OCI-LY7 (cell line): Measurements from ENCODE around the gene SIGLECL1. TPM values are rescaled to one million over a fixed set of nuclear protein-coding genes. Genes with fewer than 3 reads are reported as not detected.
A peak's percentile ranks its signal among the peaks of the same experiment; 100 is the strongest.

Experiments used
- BruUV-seq: library from RNA; stranded (reverse); fragments of 400-500 nt; replicated peaks from 2 replicates; lab custom pipeline; 2021; lab: Mats Ljungman, UMichigan
- CTCF ChIA-PET: fragments of 300-600 bp; sonication (Branson Sonifier 250); formaldehyde crosslinking; loops from one replicate; lab custom pipeline; 2022; ENCODE audit warnings: antibody characterized with exemption; ENCODE audit not compliant: unreplicated experiment; lab: Charles Lee
- POLR2A ChIA-PET: fragments of 300-600 bp; sonication (Branson Sonifier 250); formaldehyde crosslinking; loops from one replicate; lab custom pipeline; 2022; ENCODE audit warnings: antibody characterized with exemption; lab: Charles Lee
- DNase-seq: peaks from one replicate; pipeline ENCODE4 v3.0.0-alpha.2; 2015; ENCODE audit warnings: low spot score
- H2AFZ ChIP-seq: fragments of 200-600 bp; sonication (generic), shearing (Covaris generic); 2 replicates; pipeline ENCODE4 v1.6.1; 2014; ENCODE audit warnings: mild to moderate bottlenecking, antibody characterized with exemption, low read length, moderate library complexity
- H3K27ac ChIP-seq: fragments of 200-600 bp; sonication (generic); 2 replicates; pipeline ENCODE4 v1.5.1; 2014; ENCODE audit warnings: mixed run types, low read depth, mild to moderate bottlenecking, moderate library complexity, low read length, inconsistent platforms; ENCODE audit not compliant: poor library complexity, severe bottlenecking
- H3K36me3 ChIP-seq: fragments of 200-600 bp; sonication (generic); 2 replicates; pipeline ENCODE4 v1.6.1; 2014; ENCODE audit warnings: mild to moderate bottlenecking, antibody characterized with exemption, low read length, moderate library complexity, mixed read lengths; ENCODE audit not compliant: insufficient read depth
- H3K4me1 ChIP-seq: fragments of 200-600 bp; sonication (generic); 2 replicates; pipeline ENCODE4 v1.5.1; 2014; ENCODE audit warnings: mild to moderate bottlenecking, low read length; ENCODE audit not compliant: insufficient read depth, poor library complexity, severe bottlenecking
- H3K4me2 ChIP-seq: fragments of 200-600 bp; sonication (generic); 2 replicates; pipeline ENCODE4 v1.6.1; 2014; ENCODE audit warnings: mild to moderate bottlenecking, low read length
- H3K4me3 ChIP-seq: fragments of 200-600 bp; sonication (generic); 2 replicates; pipeline ENCODE4 v1.5.1; 2014; ENCODE audit warnings: mild to moderate bottlenecking, low read depth, low read length; ENCODE audit not compliant: poor library complexity, severe bottlenecking
- H3K79me2 ChIP-seq: fragments of 200-600 bp; sonication (generic); 2 replicates; pipeline ENCODE4 v1.6.1; 2016; ENCODE audit warnings: low read depth, mild to moderate bottlenecking, low read length, moderate library complexity, mixed read lengths; ENCODE audit not compliant: insufficient read depth
- H3K9me2 ChIP-seq: fragments of 200-600 bp; sonication (generic); 2 replicates; pipeline ENCODE4 v1.6.1; 2016; ENCODE audit warnings: mild to moderate bottlenecking, low read length, mixed read lengths; ENCODE audit not compliant: insufficient read depth
- H3K9me3 ChIP-seq: fragments of 200-600 bp; sonication (generic); 2 replicates; pipeline ENCODE4 v1.6.1; 2014; ENCODE audit warnings: mild to moderate bottlenecking, mixed run types, low read length, mixed read lengths
- H4K20me1 ChIP-seq: fragments of 200-600 bp; sonication (generic); 2 replicates; pipeline ENCODE4 v1.6.1; 2014; ENCODE audit warnings: mild to moderate bottlenecking, antibody characterized with exemption, low read length, moderate library complexity, mixed read lengths; ENCODE audit not compliant: insufficient read depth
- CTCF ChIP-seq: fragments of 200-600 bp; sonication (generic); conservative IDR thresholded peaks from 2 replicates; pipeline ENCODE4 v1.5.1; 2014; ENCODE audit warnings: mild to moderate bottlenecking, antibody characterized with exemption, low read length, moderate library complexity, mixed read lengths
- EZH2phosphoT487 ChIP-seq: fragments of 200-600 bp; sonication (generic); IDR thresholded peaks from 2 replicates; pipeline ENCODE4 v1.6.1; 2018; ENCODE audit warnings: low read depth, borderline replicate concordance, mild to moderate bottlenecking, mixed run types, antibody characterized with exemption, low read length, moderate library complexity, mixed read lengths
- intact Hi-C: fragments of 100-400 bp; cut with micrococcal nuclease; formaldehyde crosslinking; loops from one replicate; pipeline ENCODE4 v1.10.0; 2022; ENCODE audit not compliant: unreplicated experiment
- total RNA-seq, 2 experiments: library from RNA; depleted of rRNA in 1 of 2; stranded (reverse); fragments of >200 nt in 1 of 2; shearing (Covaris generic) in 1 of 2; gene quantifications; 2 replicates each; pipeline ENCODE4 v1.2.3, GENCODE V29; 2014 to 2022

SIGLECL1 gene
- total RNA-seq, 2 experiments from 2014 or later, result not detected

GRCh38 chr19:51258165-51259160 is 7.6 kb downstream of the SIGLECL1 start:
- Histone ChIP-seq H3K79me2 (no peaks in the 10 kb centered on the region), H3K36me3 (no peaks in the 10 kb centered on the region), H3K4me1 (no peaks in the 10 kb centered on the region), H3K9me3 (no peaks in the 10 kb centered on the region), H3K27ac (no peak overlapping the region), H3K4me2 (no peak overlapping the region), H2AFZ (no peak overlapping the region), H4K20me1 (no peaks in the 10 kb centered on the region), H3K9me2 (no peaks in the 10 kb centered on the region), H3K4me3 (no peak overlapping the region)
- intact Hi-C loops, result no loop called here
- TF ChIP-seq CTCF, result no peak
- TF ChIP-seq EZH2phosphoT487, result no peak
- ChIA-PET CTCF (no interaction called here), POLR2A (no interaction called here)
- no TSS peak for BruUV-seq
- DNase-seq, result no peak

DNA sequence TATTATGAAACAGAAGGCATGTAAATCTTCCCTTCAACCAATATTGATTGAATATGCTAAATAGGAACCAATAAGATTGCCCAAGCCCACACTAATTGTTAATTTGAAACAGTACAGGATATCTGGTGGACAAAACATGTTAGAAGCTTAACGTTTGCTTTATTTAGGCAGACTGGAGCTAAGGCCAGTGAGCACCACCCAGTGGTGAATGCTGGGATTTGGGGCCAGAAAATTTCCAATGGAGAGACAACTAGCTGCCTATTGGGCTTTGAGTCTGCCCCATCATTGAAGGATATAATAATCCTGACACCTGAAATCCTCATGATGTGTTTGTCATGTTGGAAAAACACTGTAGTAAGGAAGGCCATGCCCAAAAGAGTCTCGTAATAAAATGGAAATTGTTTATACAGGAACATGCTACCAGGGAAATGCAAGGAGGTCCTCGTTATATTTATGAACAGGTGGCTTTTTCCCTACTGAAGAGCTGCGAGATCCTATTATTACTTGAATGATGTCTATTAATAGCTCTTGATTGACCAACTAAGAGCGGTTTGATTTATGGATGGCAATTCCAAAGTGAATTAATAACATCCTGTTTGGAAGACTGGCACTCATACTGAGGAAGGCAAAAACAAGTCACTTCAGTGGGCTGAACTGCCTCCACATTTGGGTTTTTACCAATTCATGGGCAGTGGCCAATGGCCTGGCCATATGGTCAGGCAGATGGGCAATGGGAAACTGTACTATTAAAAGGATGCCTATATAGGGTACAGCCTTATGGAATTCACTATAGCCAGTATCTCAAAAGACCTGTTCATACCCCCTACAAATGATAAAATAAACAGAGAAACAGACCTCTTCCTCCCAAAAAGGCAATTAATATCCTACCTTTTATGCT is 8.7 kb downstream of the SIGLECL1 start:
- H3K9me2 ChIP-seq, result no peaks in the 10 kb centered on the region
- H3K79me2 ChIP-seq, result no peaks in the 10 kb centered on the region
- no peak overlapping the region for H3K4me2 ChIP-seq
- no peak overlapping the region for H2AFZ ChIP-seq
- H3K4me1 ChIP-seq, result no peaks in the 10 kb centered on the region
- H3K27ac ChIP-seq, result no peak overlapping the region
- CTCF ChIA-PET, result no interaction called here
- no peaks in the 10 kb centered on the region for H3K9me3 ChIP-seq
- intact Hi-C loops, result no loop called here
- POLR2A ChIA-PET, result interaction anchor here (0.6 kb wide), 1 partner anchor 588 kb away, joined by 6 read pairs; no protein-coding TSS in a partner anchor
- DNase-seq, result peak; percentile 37
- H3K4me3 ChIP-seq, result no peak overlapping the region
- no TSS peak for BruUV-seq
- no peaks in the 10 kb centered on the region for H3K36me3 ChIP-seq
- no peaks in the 10 kb centered on the region for H4K20me1 ChIP-seq
- TF ChIP-seq CTCF (peak; percentile 90), EZH2phosphoT487 (no peak)
